ENCODE results near the gene PDZRN3.

DNA sequence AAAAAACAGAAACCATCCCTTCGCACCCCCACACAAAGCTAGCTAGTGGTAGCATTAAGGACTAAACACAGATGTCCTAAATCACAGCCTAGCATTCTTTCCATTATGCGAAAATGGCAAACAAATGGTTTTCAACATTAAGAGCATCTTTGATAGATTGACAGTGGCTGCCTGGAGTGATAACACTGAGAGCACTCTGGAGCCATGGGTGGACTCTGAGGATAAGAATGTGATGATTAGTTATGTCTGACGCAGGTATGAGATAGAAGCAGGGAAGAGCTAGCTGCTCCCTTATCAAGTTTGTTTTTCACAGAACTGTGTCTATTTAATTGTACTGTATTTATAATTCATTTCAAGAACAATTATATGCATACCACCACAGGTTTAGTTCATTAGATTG, 142.9 kb downstream of the PDZRN3 start:
- TF ChIP-seq EZH2 (IDR thresholded peaks at IDR 0.05; ENCODE audit: insufficient read depth, poor library complexity, severe bottlenecking) (no peak), EZH2phosphoT487 (IDR thresholded peaks at IDR 0.05; ENCODE audit: insufficient read depth, low read depth) (no peak)
